CD4-positive, alpha-beta T cell treated with Interleukin-10 for 1 hour (primary cell): ENCODE results near the gene KCNMB2.
"Not testable (repeated sequence)": the region's sequence is repeated elsewhere in the genome, so short reads cannot be mapped to it uniquely, and the experiment has no call there.

Experiments used
- DNase-seq: peaks from one replicate; pipeline ENCODE4 v3.0.0-alpha.2; 2020

Gene KCNMB2

GRCh38 chr3:178706411-178706810 lies 170.2 kb downstream of the KCNMB2 start:
- no peak for DNase-seq

GRCh38 chr3:178707311-178708031 lies 171.2 kb downstream of the KCNMB2 start:
- DNase-seq, result no peak

GRCh38 chr3:178709051-178709450 lies 172.8 kb downstream of the KCNMB2 start:
- DNase-seq, result no peak

GRCh38 chr3:178711753-178712152 lies 175.5 kb downstream of the KCNMB2 start:
- DNase-seq, result no peak

GRCh38 chr3:178712247-178712646 lies 176.0 kb downstream of the KCNMB2 start:
- DNase-seq, result no peak

- DNase-seq, result no peak
Measured at GRCh38 chr3:178714925-178715832, 178.9 kb downstream of the KCNMB2 start.

- no peak for DNase-seq
Measured at GRCh38 chr3:178718995-178719635, 182.9 kb downstream of the KCNMB2 start.

GRCh38 chr3:178732824-178733223 lies 196.6 kb downstream of the KCNMB2 start:
- no peak for DNase-seq

GRCh38 chr3:178735032-178735674 lies 198.9 kb downstream of the KCNMB2 start:
- DNase-seq, result no peak

- DNase-seq, result no peak
Measured at GRCh38 chr3:178736300-178736699, 200.1 kb downstream of the KCNMB2 start.

GRCh38 chr3:178739720-178740119 lies 203.5 kb downstream of the KCNMB2 start:
- DNase-seq, result no peak

- no peak for DNase-seq
Measured at GRCh38 chr3:178741020-178741419, 204.8 kb downstream of the KCNMB2 start.

GRCh38 chr3:178743297-178743696 lies 207.1 kb downstream of the KCNMB2 start:
- no peak for DNase-seq

- DNase-seq, result not testable (repeated sequence)
Measured at GRCh38 chr3:178745861-178746655, 209.8 kb downstream of the KCNMB2 start.

- no peak for DNase-seq
Measured at GRCh38 chr3:178748874-178749273, 212.6 kb downstream of the KCNMB2 start.

- no peak for DNase-seq
Measured at GRCh38 chr3:178749471-178749870, 213.2 kb downstream of the KCNMB2 start.

- no peak for DNase-seq
Measured at GRCh38 chr3:178750639-178751300, 214.5 kb downstream of the KCNMB2 start.

- no peak for DNase-seq
Measured at GRCh38 chr3:178752843-178753242, 216.6 kb downstream of the KCNMB2 start.

GRCh38 chr3:178754852-178755510 lies 218.7 kb downstream of the KCNMB2 start:
- DNase-seq, result no peak

GRCh38 chr3:178761024-178761423 lies 224.8 kb downstream of the KCNMB2 start:
- no peak for DNase-seq

- no peak for DNase-seq
Measured at GRCh38 chr3:178761461-178761860, 225.2 kb downstream of the KCNMB2 start.
